PC-3 (cell line): ENCODE measurements around the gene NPTXR. TPM values are rescaled to one million over a fixed set of nuclear protein-coding genes. Genes with fewer than 3 reads are reported as not detected.

ENCODE experiments used
- ATAC-seq: fragments of 200-7000 bp; cut with Tn5 transposase; 2 replicates; pipeline ENCODE4 v1.9.1; 2020; ENCODE audit warnings: mild to moderate bottlenecking, moderate library complexity
- BruUV-seq: library from RNA; stranded (reverse); fragments of 400-500 nt; replicated peaks from 2 replicates; lab custom pipeline; 2021; lab: Mats Ljungman, UMichigan
- CTCF ChIA-PET: fragments of 300-600 bp; sonication (Branson Sonifier 250); formaldehyde crosslinking; loops from one replicate; lab custom pipeline; 2022; ENCODE audit warnings: antibody characterized with exemption; lab: Charles Lee
- POLR2A ChIA-PET: fragments of 300-600 bp; sonication (Branson Sonifier 250); formaldehyde crosslinking; loops from one replicate; lab custom pipeline; 2022; ENCODE audit warnings: antibody characterized with exemption; ENCODE audit not compliant: unreplicated experiment; lab: Charles Lee
- DNase-seq: peaks from one replicate; pipeline ENCODE4 v3.0.0-alpha.2; 2015
- H2AFZ ChIP-seq: fragments of 300-600 bp; sonication (generic); 2 replicates; pipeline ENCODE4 v1.6.0; 2016; ENCODE audit warnings: antibody characterized with exemption, low read length
- H3F3A ChIP-seq: fragments of 300-600 bp; sonication (generic); one replicate; pipeline ENCODE4 v1.6.0; 2017; ENCODE audit warnings: antibody characterized with exemption, low read length, control low read depth, mild to moderate bottlenecking; ENCODE audit not compliant: unreplicated experiment
- H3K27ac ChIP-seq: fragments of 300-600 bp; sonication (generic); 2 replicates; pipeline ENCODE4 v1.5.1; 2016; ENCODE audit warnings: mild to moderate bottlenecking, low read length
- H3K27me3 ChIP-seq: fragments of 300-600 bp; sonication (generic); 2 replicates; pipeline ENCODE4 v1.6.1; 2016; ENCODE audit warnings: low read length, mixed read lengths
- H3K36me3 ChIP-seq: fragments of 300-600 bp; sonication (generic); 2 replicates; pipeline ENCODE4 v1.6.1; 2016; ENCODE audit warnings: low read depth, mixed run types, low read length, mixed read lengths
- H3K4me1 ChIP-seq: fragments of 300-600 bp; sonication (generic); 2 replicates; pipeline ENCODE4 v1.5.1; 2016; ENCODE audit warnings: low read length; ENCODE audit not compliant: insufficient read depth
- H3K4me2 ChIP-seq: fragments of 300-600 bp; sonication (generic); 2 replicates; pipeline ENCODE4 v1.6.0; 2016; ENCODE audit warnings: low read length
- H3K4me3 ChIP-seq: fragments of 300-600 bp; sonication (generic); 2 replicates; pipeline ENCODE4 v1.5.1; 2016; ENCODE audit warnings: mild to moderate bottlenecking, low read length, mixed read lengths
- H3K79me2 ChIP-seq: fragments of 300-600 bp; sonication (generic); 2 replicates; pipeline ENCODE4 v1.6.1; 2017; ENCODE audit warnings: low read length, mixed read lengths
- H3K9ac ChIP-seq: fragments of 300-600 bp; sonication (generic); 2 replicates; pipeline ENCODE4 v1.6.0; 2016; ENCODE audit warnings: mild to moderate bottlenecking, low read length
- H3K9me2 ChIP-seq: fragments of 300-600 bp; sonication (generic); replicated peaks from 2 replicates; pipeline ENCODE4 v1.6.1; 2016; ENCODE audit warnings: mixed run types, low read length, mixed read lengths
- H3K9me3 ChIP-seq: fragments of 300-600 bp; sonication (generic); 2 replicates; pipeline ENCODE4 v1.6.1; 2016; ENCODE audit warnings: low read length, mixed read lengths
- H4K20me1 ChIP-seq: fragments of 300-600 bp; sonication (generic); 2 replicates; pipeline ENCODE4 v1.6.1; 2016; ENCODE audit warnings: low read length, mixed read lengths
- EZH2 ChIP-seq: fragments of 300-600 bp; sonication (generic); IDR thresholded peaks from one replicate; pipeline ENCODE4 v1.6.1; 2017; ENCODE audit warnings: antibody characterized with exemption, mild to moderate bottlenecking, low read length; ENCODE audit not compliant: unreplicated experiment
- EZH2phosphoT487 ChIP-seq: fragments of 300-600 bp; sonication (generic); IDR thresholded peaks from 2 replicates; pipeline ENCODE4 v1.6.1; 2018; ENCODE audit warnings: mild to moderate bottlenecking, antibody characterized with exemption, low read length, borderline replicate concordance
- intact Hi-C: fragments of 100-400 bp; cut with micrococcal nuclease; formaldehyde crosslinking; loops from 2 replicates; pipeline ENCODE4 v1.9.0; 2023
- total RNA-seq: library from RNA; depleted of rRNA; stranded (reverse); fragments of >200 nt; gene quantifications from 2 replicates; pipeline ENCODE4 v1.2.3, GENCODE V29; 2014
- TF ChIP-seq, protein P1 (sequence below): fragments of 300-600 bp; sonication (generic); conservative IDR thresholded peaks from 2 replicates; pipeline ENCODE4 v1.5.1; 2017; ENCODE audit warnings: antibody characterized with exemption, low read depth, mild to moderate bottlenecking, low read length

NPTXR gene
- total RNA-seq, 1 experiment from 2014 or later: 2.8 TPM

DNA sequence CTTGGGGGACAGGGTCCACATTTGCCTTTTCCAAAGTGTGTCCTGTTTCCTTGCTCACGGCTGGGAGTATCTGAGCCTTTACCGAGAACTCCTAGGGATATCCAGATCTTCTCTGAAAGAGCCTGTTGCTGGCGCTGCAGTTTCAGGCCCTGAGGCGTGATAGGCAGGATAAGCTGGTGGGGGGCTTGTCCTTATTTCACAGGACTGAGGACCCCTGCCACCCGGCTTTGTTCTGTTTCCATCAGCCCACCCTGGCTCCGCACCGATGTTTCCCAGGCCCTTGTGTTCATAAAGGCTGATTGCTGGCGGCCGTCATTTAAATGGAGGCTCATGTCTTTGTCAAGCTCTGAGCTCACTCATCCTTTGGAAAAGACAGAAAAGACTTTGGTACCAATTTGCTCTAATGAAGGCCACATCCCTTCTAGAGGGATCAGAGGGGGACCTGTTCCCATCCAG, 9.4 kb upstream of the NPTXR start:
- Histone ChIP-seq H3K27ac (no peak overlapping the region), H3K79me2 (no peaks in the 10 kb centered on the region), H3K4me2 (no peak overlapping the region), H3K27me3 (no peaks in the 10 kb centered on the region), H3K4me3 (no peak overlapping the region), H3K4me1 (peaks cover 10% of the 10 kb centered on the region; the same call in 1 of the 2 replicates), H3K9me3 (no peaks in the 10 kb centered on the region), H3K9me2 (no peaks in the 10 kb centered on the region), H4K20me1 (no peaks in the 10 kb centered on the region), H2AFZ (no peak overlapping the region), H3K9ac (no peak overlapping the region), H3K36me3 (no peaks in the 10 kb centered on the region), H3F3A (no peaks in the 10 kb centered on the region)
- ATAC-seq: no peak
- ChIA-PET CTCF (interaction anchor here (1.1 kb wide), 1 partner anchor 84 kb away, joined by 4 read pairs; no protein-coding TSS in a partner anchor), POLR2A (no interaction called here)
- intact Hi-C loops: no loop called here
- no TSS peak for BruUV-seq
- no peak for TF ChIP-seq EZH2
- TF ChIP-seq EZH2phosphoT487: no peak
- TF ChIP-seq, protein P1, sequence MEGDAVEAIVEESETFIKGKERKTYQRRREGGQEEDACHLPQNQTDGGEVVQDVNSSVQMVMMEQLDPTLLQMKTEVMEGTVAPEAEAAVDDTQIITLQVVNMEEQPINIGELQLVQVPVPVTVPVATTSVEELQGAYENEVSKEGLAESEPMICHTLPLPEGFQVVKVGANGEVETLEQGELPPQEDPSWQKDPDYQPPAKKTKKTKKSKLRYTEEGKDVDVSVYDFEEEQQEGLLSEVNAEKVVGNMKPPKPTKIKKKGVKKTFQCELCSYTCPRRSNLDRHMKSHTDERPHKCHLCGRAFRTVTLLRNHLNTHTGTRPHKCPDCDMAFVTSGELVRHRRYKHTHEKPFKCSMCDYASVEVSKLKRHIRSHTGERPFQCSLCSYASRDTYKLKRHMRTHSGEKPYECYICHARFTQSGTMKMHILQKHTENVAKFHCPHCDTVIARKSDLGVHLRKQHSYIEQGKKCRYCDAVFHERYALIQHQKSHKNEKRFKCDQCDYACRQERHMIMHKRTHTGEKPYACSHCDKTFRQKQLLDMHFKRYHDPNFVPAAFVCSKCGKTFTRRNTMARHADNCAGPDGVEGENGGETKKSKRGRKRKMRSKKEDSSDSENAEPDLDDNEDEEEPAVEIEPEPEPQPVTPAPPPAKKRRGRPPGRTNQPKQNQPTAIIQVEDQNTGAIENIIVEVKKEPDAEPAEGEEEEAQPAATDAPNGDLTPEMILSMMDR: no peak
- DNase-seq: no peak

DNA sequence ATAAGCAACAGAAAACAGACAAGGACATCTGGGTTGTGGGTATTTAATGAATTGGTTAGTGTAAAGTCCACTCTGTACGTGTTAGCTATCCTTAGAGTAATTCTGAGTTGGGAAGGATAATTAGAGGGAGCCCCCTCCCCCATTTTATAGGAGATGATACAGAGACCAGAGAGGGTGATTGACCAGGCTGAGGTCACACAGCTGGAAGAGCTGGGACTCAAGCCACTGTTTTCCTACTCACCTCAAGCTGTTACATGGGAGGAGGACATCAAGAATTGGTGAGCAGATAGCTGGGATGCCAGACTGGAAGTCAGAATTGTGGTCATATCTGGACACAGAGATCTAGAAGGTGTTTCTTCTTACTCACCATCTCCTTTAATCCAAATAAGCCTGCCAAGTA, 8.7 kb upstream of the NPTXR start:
- Histone ChIP-seq H3K4me2 (no peak overlapping the region), H3K4me1 (peaks cover 10% of the 10 kb centered on the region; the same call in 1 of the 2 replicates), H2AFZ (no peak overlapping the region), H3K36me3 (no peaks in the 10 kb centered on the region), H4K20me1 (no peaks in the 10 kb centered on the region), H3K79me2 (no peaks in the 10 kb centered on the region), H3K27me3 (no peaks in the 10 kb centered on the region), H3K9me3 (no peaks in the 10 kb centered on the region), H3K27ac (no peak overlapping the region), H3K9me2 (no peaks in the 10 kb centered on the region), H3F3A (no peaks in the 10 kb centered on the region), H3K4me3 (no peak overlapping the region), H3K9ac (no peak overlapping the region)
- ATAC-seq (no peak), DNase-seq (no peak)
- POLR2A ChIA-PET: no interaction called here
- CTCF ChIA-PET: no interaction called here
- TF ChIP-seq EZH2phosphoT487: no peak
- intact Hi-C loops: no loop called here
- no TSS peak for BruUV-seq

- Histone ChIP-seq H3K9ac (no peak overlapping the region), H3F3A (no peaks in the 10 kb centered on the region), H3K4me1 (peaks cover 10% of the 10 kb centered on the region; the same call in 1 of the 2 replicates), H3K9me3 (no peaks in the 10 kb centered on the region), H3K4me3 (no peak overlapping the region), H2AFZ (no peak overlapping the region), H3K27me3 (no peaks in the 10 kb centered on the region), H4K20me1 (no peaks in the 10 kb centered on the region), H3K27ac (no peak overlapping the region), H3K9me2 (no peaks in the 10 kb centered on the region), H3K79me2 (no peaks in the 10 kb centered on the region), H3K4me2 (0 out of 2 replicates have a peak overlapping the region, but pooled peaks have one; percentile 11), H3K36me3 (no peaks in the 10 kb centered on the region)
- BruUV-seq: no TSS peak
- ATAC-seq: peak; percentile 77
- POLR2A ChIA-PET: no interaction called here
- intact Hi-C loops: no loop called here
- CTCF ChIA-PET: interaction anchor here (1.0 kb wide), 1 partner anchor 82 kb away, joined by 4 read pairs; no protein-coding TSS in a partner anchor
- TF ChIP-seq EZH2 (no peak), EZH2phosphoT487 (no peak)
- TF ChIP-seq, protein P1: no peak
- peak; percentile 56 for DNase-seq
These were observed 7.4 kb upstream of the NPTXR start for GRCh38 chr22:38850941-38851849.
